ENCODE measurements around the gene CLDN24. TPM values are rescaled to one million over a fixed set of nuclear protein-coding genes. Genes with fewer than 3 reads are reported as not detected.
"Not testable (repeated sequence)": the region's sequence is repeated elsewhere in the genome, so short reads cannot be mapped to it uniquely, and the experiment has no call there.

Gene CLDN24
- total and polyA plus RNA-seq, 2 donors (not counting 3 experiments of a cell fraction or from before 2014, with no cell fraction given), result not detected

DNA sequence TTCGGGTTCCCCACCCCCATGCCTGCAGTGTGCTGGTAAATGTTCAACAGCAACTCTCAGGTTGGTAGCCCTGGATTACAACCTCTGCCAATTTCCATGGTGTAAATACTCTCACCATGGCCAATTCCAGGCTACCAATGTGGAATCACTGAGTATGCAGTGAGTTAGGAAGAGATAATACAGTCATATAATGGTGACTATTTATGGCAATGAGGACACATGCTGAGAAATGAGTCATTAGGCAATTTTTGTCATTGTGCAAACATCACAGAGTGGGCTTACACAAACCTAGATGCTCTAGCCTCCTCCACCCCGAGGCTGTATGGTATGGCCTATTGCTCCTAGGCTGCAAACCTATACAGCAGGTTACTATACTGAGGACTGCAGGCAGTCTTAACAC, 4.6 kb upstream of the CLDN24 start:
- Histone ChIP-seq H3K9ac (replicated peaks; ENCODE audit: extremely low read depth, insufficient read depth, low read length) (no peak overlapping the region), H3K9me3 (replicated peaks; ENCODE audit: control insufficient read depth, insufficient read depth, low read length) (no peaks in the 10 kb centered on the region), H3K4me1 (ENCODE audit: control insufficient read depth, extremely low read depth, insufficient read depth, low read length) (peaks cover 6% of the 10 kb centered on the region), H3K27me3 (ENCODE audit: control insufficient read depth in 2 of 2, insufficient read depth in 2 of 2, low read length in 2 of 2) (no peaks in the 10 kb centered on the region), H2AFZ (ENCODE audit: low read depth, low read length) (no peak overlapping the region), H3K27ac (ENCODE audit: insufficient read depth, low read depth, low read length) (no peak overlapping the region), H3K9me1 (replicated peaks; ENCODE audit: control insufficient read depth, extremely low read depth, insufficient read depth, low read length) (no peaks in the 10 kb centered on the region), H3K79me2 (ENCODE audit: control insufficient read depth, insufficient read depth, low read length) (no peaks in the 10 kb centered on the region), H4K20me1 (replicated peaks; ENCODE audit: control insufficient read depth, extremely low read depth, insufficient read depth, low read length) (no peaks in the 10 kb centered on the region), H3K4me2 (ENCODE audit: insufficient read depth, low read length) (no peak overlapping the region), H3K36me3 (ENCODE audit: control insufficient read depth in 2 of 2, extremely low read depth in 1 of 2, insufficient read depth in 2 of 2, low read length in 2 of 2) (no peaks in the 10 kb centered on the region), H3K4me3 (replicated peaks in 1 of 3; ENCODE audit: insufficient read depth in 1 of 3, low read depth in 1 of 3, low read length in 3 of 3) (no peak overlapping the region)
- DNase-seq (ENCODE audit: low read depth, low spot score) (no peak), FAIRE-seq (no peak)
- TF ChIP-seq GATA2 (IDR thresholded peaks at IDR 0.05; ENCODE audit: insufficient read depth, insufficient read length, low read depth, low read length) (no peak), POLR2A (IDR thresholded peaks at IDR 0.05; ENCODE audit: low read depth, low read length) (no peak)
- dilution Hi-C loops (cut with MboI; ENCODE audit: extremely low pct_ligation_motif_present, low sequenced_read_pairs) (no loop called here), intact Hi-C loops (cut with micrococcal nuclease) (no loop called here)
- POLR2A ChIA-PET, result no interaction called here
- no TSS peak for BruUV-seq (replicated peaks)
- CTCF ChIA-PET, result no interaction called here

DNA sequence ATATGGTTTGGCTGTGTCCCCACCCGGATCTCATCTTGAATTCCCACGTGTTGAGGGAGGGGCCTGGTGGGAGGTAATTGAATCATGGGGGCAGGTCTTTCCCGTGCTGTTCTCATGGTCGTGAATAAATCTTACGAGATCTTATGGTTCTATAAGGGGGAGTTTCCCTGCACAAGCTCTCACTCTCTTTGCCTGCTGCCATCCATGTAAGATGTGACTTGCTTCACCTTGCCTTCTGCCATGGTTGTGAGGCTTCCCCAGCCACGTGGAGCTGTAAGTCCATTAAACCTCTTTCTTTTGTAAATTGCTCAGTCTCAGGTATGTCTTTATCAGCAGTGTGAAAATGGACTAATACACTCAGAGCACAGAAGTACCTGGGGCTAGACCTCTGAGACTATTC, 4.2 kb upstream of the CLDN24 start:
- CTCF ChIA-PET; H3K9ac ChIP-seq (replicated peaks; ENCODE audit: extremely low read depth, insufficient read depth, low read length); FAIRE-seq; DNase-seq (ENCODE audit: low read depth, low spot score); dilution Hi-C loops (cut with MboI; ENCODE audit: extremely low pct_ligation_motif_present, low sequenced_read_pairs); H3K27ac ChIP-seq (ENCODE audit: insufficient read depth, low read depth, low read length); H3K9me1 ChIP-seq (replicated peaks; ENCODE audit: control insufficient read depth, extremely low read depth, insufficient read depth, low read length); POLR2A ChIA-PET; H3K4me3 ChIP-seq (replicated peaks in 1 of 3; ENCODE audit: insufficient read depth in 1 of 3, low read depth in 1 of 3, low read length in 3 of 3); H2AFZ ChIP-seq (ENCODE audit: low read depth, low read length); H3K4me1 ChIP-seq (ENCODE audit: control insufficient read depth, extremely low read depth, insufficient read depth, low read length); H3K79me2 ChIP-seq (ENCODE audit: control insufficient read depth, insufficient read depth, low read length); H3K9me3 ChIP-seq (replicated peaks; ENCODE audit: control insufficient read depth, insufficient read depth, low read length); H3K36me3 ChIP-seq (ENCODE audit: control insufficient read depth in 2 of 2, extremely low read depth in 1 of 2, insufficient read depth in 2 of 2, low read length in 2 of 2); intact Hi-C loops (cut with micrococcal nuclease); BruUV-seq (replicated peaks); H3K4me2 ChIP-seq (ENCODE audit: insufficient read depth, low read length); H3K27me3 ChIP-seq (ENCODE audit: control insufficient read depth in 2 of 2, insufficient read depth in 2 of 2, low read length in 2 of 2); H4K20me1 ChIP-seq (replicated peaks; ENCODE audit: control insufficient read depth, extremely low read depth, insufficient read depth, low read length): not testable (repeated sequence)
